Frontal cortex (tissue), 4 donors: ENCODE data around the gene FAHD1. TPM values are rescaled to one million over a fixed set of nuclear protein-coding genes. Genes with fewer than 3 reads are reported as not detected.
A peak's percentile ranks its signal among the peaks of the same experiment; 100 is the strongest.

Experiments
- DNase-seq, 2 donors: peaks; one replicate each; pipeline ENCODE4 v3.0.0; 2012; ENCODE audit warnings: low spot score in 2 of 2
- FAIRE-seq: peaks from 2 replicates; lab custom pipeline; 2012; peaks lifted over from hg19 to GRCh38; lab: Jason Lieb, UNC
- total RNA-seq: library from RNA; depleted of rRNA; stranded (reverse); fragments of >200 nt; gene quantifications from one replicate; pipeline ENCODE4 v1.2.3, GENCODE V29; 2014
- donor health status: control.
- donor health status: control.
- donor health status: control.

Gene FAHD1
- 64.0 TPM for total RNA-seq

DNA sequence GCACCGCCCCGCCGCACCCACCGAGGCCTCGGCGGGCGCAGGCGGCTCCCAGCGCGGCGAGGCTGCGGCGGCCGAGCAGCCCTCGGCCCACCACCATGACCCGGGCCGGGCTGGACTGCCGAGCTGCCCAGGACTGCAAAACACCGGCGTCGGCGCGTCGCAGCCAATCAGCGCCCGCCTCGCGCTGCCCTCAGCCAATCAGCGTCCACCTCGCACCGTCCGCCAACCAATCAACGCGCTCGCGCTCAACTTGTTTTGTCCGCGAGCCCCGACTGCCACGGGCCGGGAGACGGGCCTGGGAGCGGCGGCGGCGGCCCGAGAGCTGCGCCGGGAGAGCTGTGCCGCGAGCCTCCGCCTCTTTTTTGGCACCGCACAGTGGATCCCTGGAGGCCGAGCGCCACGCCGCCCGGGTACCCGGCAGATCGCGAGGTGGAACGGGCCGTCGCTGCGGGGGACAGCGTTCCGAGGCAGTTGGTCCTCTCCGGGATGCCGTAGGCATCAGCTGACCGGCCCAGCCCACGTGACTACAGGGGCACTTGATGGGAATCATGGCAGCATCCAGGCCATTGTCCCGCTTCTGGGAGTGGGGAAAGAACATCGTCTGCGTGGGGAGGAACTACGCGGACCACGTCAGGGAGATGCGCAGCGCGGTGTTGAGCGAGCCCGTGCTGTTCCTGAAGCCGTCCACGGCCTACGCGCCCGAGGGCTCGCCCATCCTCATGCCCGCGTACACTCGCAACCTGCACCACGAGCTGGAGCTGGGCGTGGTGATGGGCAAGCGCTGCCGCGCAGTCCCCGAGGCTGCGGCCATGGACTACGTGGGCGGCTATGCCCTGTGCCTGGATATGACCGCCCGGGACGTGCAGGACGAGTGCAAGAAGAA lies at the start of gene FAHD1, which contains the start of gene HAGH:
FAHD1 (plus strand) TSS at position 516 of the 883 bp plus-strand sequence; CDS start at position 549, 33 bp downstream.
HAGH (minus strand) TSS at position 135 of the 883 bp plus-strand sequence; CDS start at position 97, 38 bp downstream.
- DNase-seq (peak; percentile 98 to 99), FAIRE-seq (no peak)

DNA sequence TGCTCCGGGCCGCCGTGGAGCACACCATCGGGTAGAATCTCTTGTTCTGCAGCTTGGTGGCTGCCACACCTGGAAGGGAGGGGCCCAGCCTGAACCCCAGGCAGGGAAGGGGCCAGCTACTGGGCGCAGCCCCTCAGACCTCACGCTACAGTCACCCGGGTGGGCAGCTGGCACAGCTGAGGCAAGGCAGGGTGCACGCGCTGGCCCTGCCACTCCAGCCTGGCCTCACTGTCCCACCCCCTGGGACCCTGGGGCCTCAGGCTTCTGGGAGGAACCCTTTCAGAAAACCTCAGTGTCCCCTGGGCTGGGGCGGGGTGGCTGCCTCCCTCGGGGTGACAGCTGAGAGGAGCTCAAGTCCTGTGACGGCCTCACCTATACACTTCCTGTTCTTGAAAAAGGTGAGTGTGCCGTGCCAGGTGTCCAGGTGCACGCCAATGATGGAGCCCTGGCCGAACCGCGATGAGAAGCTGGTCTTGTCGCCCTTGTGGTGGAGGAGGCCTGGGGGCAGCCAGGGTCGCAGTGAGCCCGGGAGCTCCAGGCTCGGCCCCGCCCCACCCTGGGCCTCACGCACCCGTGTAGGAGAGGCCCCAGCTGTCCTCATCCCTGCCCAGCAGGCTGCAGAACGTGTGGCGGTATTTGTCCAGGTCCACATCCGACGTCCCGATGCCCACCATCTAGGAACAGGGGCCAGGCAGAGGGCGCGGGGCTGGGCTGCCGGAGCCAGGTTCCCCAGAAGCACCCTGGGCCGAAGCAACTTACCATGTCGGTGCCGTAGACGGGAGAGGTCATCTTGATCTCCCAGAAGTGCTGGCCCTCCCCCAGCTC lies 49.4 kb upstream of the FAHD1 start:
- FAIRE-seq: no peak

DNA sequence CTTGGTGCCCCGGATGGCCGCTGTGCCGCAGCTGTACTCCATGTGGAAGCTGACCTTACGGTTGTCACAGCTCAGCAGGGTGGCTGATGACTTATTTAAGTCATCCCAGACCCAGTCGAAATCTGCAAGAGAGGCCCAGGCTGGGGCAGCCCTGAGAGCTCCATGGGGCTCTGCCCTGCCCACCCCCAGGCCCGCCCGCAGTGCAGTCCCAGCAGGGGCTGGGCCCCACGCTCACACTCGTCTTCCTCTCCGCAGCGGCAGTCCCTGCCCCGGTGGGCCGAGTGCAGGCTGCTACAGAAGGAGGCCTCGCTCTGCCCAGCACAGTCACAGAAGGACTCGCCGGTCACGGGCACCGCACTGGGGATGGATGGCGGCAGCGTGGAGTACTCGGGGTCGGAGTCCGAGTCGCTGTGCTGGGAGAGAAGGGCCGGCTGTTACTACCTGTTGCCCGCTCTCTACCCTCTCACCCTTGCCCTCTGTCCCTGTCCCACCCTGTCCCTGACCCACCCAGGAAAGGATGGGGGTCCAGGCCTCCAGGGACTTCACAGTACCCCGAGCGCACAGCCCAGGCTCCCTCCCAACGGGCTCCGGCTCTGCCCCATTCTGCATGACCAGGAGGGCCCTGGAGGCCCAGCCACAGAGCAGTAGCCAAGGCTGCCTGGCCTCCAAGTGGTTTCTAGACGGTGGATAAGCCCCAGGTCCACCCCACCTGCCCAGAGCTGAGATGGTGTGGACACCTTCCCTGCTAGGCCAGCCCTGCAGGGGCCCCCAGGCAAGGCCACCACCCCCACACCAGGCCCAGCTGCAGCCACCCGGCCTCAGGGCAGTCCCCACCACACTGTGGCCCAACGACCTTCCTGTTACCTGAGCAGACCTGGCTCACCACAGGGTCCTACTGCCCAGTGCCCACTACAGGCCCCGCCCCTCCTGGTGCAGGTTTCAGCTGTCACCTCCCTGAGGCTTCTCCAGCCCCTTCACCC lies 48.5 kb upstream of the FAHD1 start:
- FAIRE-seq: no peak
- DNase-seq: no peak

More for the DNA sequence above, 49.4 kb upstream of the FAHD1 start:
- DNase-seq: no peak

DNA sequence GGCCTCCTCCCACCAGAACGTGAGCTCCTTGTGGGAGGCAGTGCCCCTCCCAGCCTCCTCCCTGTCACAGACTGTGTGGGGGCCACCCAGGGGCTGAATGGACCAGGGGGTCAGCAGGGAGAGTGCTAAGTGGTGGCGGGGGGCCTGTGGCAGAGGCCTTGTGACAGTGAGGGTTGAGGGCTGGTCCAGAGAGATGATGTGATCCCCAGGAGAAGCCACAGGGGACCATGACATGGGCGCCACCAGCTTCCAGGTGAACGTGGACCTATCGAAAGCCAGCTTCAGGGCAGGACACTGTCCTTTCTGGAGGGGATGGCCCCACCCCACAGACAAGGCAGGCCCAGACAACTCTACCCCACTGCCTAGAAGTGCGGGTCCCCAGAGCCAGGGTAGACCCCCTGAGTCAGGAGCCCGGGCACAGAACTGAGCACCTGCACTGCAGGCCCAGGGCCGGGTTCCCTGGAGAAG lies 47.7 kb upstream of the FAHD1 start:
- DNase-seq: no peak
- no peak for FAIRE-seq

DNA sequence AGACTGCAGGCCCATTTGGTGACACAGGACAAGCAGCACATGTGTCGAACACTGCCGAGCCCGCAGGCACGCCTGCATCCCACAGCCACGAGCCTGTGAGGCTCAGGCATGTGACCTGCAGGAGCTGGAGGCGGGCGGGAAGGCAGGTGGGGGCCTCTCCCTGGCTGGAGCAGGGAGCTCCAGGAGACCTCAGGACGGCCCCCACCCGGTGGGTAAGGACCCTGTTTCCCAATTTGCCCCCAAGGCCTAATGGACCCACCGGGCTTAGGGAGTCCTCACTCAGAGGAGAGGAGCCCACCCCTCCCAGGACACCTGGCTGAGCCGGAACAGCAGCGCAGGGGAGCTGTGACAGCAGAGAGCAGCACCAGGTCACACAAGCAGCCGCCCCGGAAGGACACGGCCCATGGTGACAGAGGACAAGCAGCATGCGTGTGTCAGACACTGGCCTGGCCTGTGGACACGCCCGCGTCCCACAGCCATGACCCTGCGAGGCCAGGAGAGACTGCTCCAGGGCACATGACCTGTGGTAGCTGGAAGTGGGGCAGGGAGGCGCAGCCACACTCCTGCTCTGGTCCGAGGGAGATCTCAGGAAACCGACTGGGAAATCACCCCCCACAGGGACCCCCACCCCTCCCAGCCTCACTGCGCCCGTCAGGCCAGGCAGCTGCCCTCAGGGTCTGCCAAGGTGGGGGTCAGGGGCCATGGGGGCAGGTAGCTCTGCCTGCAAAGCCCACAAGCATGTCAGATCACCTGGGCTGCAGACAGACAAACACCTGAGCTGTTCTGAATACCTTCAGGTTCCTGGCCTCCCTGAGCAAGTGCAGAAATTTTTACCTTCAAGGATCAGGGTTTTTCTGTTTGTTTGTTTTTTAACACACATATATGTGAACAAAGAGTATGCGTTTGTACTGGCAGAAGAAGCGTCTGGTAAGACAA lies 47.0 kb upstream of the FAHD1 start:
- DNase-seq: no peak
- no peak for FAIRE-seq

DNA sequence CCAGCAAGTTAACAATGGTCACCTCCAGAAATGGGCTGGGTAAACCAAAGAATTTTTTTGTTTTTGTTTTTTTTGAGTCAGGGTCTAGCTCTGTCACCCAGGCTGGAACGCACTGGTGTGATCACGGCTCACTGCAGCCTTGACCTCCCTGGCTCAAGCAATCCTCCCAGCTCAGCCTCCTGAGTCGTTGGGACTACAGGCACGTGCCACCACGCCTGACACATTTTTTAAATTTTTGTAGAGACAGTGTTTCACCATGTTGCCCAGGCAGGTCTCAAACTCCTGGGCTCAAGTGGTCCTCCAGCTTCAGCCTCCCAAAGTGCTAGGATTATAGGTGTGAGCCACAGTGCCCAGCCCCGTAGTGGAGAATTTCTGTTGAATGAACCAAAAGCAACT lies 46.3 kb upstream of the FAHD1 start:
- no peak for DNase-seq
- FAIRE-seq: no peak

DNA sequence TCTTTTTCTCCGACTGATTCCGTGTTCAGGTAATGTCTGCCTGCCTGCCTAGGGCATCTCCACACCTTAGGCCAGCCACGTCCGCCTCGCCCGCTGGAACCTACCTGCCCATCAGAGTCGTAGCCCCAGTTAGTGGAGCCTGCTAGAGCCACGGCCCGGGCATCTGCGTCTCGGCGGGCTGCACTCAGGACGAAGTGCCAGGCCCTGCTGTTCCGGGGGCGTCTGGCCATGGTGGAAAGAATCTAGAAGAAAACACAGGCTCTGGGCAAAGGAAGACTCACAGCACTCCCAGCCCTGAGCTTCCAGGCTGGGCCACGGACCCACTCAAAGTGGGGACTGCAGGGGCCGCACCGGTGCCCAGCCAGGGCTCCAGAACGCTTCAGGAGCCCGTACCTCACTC lies 45.8 kb upstream of the FAHD1 start:
- FAIRE-seq: no peak

DNA sequence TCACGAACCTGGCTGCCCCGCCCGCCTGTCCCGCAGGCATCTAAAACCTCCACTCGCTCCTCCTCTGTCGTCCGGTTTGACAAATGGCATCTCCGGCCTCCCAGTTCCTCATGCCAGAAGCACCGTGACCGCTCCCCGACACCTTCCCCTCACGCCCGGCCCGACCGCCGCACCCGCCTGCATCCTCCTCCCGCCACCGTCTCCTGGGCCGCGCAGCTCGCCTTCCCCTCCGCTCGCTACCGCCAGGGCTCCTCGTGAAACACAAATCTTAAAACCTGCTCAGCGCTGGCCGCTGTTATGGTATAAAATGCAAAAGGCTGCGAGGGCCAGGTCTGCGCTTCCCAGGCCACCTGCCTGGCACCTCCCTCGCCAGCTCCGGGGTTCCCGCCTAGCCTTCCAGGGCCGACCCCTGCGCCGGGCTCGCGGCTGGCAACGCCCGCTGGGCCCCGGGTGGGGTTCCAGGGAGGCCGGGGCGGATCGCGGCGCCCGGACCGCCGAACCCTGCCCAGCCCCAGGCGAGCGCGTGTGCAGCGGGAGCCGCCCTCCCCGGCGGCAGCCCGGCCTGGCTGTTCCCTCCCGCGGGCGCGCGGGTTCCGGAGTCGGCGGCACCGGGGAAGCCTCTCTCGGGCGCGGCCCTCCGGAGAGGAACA lies 45.1 kb upstream of the FAHD1 start:
- no peak for FAIRE-seq
- no peak for DNase-seq

More for the DNA sequence above, 45.8 kb upstream of the FAHD1 start:
- DNase-seq: no peak

DNA sequence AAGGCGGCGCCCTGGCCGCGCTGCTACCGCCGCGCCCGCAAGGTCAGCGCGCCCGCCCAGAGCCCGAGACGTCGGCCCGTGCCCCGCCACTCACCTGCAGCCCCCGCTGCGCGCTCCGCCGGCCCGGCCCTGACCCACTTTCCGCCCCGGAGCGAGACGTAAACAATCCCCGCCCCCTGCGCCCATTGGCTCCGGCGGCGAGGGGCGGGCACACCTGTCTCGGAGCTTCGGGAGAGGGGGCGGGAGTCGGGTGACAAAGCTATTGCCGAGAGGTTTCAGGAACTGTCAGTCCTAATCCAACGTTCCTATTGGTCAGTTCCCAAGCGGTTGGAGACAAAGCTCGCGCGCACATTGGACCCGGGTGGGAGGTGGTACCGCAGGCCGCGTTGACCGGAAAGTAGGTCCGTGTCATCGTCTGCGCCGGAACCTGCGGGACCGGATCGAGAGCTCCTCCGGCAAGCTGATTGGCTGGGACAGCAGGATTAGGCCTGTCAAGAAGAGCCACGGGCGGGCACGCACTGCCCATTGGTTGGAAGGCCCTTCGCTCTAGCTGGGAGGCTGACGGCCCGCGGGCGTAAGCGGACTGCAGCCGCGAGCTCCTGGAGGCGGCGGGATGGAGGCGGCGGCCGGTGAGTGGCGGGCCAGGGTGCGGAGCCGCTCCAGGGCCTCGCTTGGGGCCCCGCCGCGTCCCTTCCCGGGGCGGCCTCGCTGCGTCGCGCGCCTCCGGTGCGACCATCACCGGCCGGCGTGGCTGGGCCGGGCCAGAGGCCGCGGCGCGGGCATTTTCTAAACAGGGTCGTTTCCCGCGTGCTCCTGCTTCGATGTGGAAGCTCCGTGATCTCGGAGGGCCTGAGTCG lies 44.4 kb upstream of the FAHD1 start, which contains the start of the genes NUBP2 and SPSB3:
NUBP2 (plus strand) TSS at position 553 of the 857 bp plus-strand sequence; CDS start at position 614, 61 bp downstream.
SPSB3 (minus strand) TSS at position 164 of the 857 bp plus-strand sequence. CDS start 1,088 bp downstream, outside the sequence.
- FAIRE-seq (peak; percentile 99), DNase-seq (peak; percentile 100)

DNA sequence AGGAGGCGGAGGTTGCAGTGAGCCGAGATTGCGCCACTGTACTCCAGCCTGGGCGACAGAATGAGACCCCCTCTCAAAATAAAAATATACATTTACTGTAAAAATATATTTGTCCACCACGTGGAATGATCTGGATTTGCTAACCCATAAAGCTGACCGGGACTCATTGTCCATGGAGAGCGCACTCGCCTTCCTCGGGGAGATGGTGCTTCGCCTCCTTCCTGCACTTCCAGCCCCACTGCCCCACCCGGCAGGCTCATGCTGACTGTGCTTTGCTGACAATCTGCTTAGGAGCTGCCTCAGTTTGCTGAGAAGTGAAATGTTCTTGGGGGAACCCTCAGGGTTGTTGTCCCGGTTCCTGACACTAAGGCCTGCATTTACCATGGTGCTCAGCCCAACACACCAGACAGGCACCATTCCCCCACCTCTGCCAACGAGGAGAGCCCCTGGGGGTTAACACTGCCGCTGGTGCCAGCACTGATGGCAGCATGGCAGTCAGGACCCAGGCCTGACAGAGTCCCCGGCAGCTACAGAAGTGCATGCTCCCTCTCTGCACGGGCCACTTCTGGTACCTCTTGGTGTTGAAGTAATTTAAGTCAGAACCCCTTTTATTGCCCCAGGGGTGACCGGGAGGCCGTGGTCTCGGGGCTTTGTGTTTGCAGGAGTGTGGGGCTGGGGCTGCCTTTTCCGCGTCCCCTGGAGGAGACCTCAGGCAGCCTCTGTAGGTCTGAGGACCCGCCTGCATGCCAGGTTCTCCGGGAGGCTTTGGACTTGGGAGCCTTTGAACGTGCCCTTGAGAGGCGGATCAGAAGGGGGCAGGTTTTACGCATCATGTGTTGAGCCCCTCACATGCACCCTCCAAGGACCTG lies 41.8 kb upstream of the FAHD1 start:
- no peak for FAIRE-seq
- DNase-seq: no peak

DNA sequence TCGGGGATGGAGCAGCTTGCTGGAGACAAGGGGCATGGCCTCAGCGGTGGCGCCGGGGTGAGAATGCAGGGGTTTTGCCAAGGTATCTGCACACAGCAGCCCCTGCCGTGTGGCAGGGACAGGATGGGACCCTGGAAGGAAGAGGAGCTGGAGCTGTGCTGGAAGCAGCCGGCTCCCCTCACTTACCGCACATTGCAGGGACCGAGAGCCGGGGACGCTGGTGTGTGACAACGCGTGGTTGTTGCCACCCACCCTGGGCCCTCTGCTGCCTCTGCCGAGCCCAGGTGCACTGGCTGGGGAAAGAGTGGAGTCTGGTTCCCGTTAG lies 41.2 kb upstream of the FAHD1 start:
- FAIRE-seq: no peak
- DNase-seq: no peak

DNA sequence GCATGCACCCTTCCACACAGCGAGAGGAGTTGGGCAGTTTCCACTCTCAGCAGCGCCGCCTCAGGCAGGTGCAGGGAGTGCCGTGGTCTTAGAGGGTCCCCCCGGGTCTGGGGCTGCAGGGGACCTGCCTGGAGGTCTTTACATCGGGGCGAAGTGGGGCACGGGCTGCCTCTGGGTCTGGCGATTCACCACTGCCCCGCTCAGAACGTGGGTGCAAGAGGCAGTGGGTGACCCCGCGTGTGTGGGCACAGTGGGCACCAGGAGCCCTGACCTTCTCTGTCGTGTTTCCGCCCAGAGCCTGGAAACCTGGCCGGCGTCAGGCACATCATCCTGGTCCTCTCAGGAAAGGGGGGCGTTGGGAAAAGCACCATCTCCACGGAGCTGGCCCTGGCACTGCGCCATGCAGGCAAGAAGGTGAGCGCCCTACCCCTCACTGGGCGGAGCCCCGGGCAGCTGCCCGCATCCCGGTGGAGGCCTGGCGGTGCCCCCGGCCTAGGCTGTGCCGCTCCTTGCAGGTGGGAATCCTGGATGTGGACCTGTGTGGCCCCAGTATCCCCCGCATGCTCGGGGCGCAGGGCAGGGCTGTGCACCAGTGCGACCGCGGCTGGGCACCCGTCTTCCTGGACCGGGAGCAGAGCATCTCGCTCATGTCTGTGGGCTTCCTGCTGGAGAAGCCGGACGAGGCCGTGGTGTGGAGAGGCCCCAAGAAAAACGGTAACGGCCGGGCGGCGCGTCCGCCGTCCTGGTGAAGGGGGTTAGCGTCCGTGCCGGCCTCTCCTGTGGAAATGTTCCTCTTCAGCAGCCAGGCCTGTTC lies 40.6 kb upstream of the FAHD1 start:
- FAIRE-seq (no peak), DNase-seq (no peak)

DNA sequence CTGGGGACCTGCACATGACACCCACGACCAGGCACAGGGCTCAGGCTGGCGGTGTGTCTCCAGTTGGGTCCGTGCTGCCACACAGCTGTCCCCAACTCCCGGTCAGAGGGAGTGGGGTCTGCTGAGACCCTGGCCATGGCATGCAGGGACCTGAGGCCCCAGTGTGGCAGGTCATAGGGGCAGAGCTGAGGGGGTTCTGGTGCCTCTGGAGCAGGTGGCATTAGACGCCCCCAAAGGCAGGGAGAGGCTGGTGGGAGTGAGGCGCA lies 40.0 kb upstream of the FAHD1 start:
- DNase-seq (no peak), FAIRE-seq (no peak)

DNA sequence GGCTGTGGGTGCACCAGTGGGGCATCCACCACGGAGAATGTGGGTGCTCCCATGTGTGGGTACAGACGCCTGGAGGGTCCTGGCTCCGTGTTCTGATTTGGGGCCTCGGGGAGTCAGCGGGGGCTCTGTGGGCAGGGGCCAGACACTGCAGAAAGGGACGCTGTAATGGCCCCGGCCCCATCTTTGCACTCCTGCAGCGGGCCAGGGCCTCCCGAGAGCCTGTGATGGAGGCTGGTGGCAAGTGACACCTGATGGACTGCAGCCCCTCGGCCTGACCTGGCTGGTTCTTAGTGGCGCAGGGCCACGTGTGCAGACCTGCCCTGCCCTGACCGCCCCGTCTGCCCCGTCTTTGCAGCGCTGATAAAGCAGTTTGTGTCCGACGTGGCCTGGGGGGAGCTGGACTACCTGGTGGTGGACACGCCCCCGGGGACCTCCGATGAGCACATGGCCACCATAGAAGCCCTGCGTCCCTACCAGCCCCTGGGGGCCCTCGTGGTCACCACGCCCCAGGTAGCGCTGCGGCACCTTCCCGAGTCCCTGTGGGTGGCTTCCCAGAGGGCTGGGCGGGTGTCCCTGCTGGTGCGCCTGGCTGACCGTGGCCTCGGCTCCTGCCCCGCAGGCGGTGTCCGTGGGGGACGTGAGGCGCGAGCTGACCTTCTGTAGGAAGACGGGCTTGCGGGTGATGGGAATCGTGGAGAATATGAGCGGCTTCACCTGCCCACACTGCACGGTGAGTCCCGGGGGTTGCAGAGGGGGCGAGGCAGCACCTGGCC lies 39.5 kb upstream of the FAHD1 start:
- no peak for FAIRE-seq
- DNase-seq: no peak
